Esophagus muscularis mucosa (tissue), 4 donors: ENCODE data around the gene HIRA. TPM values are rescaled to one million over a fixed set of nuclear protein-coding genes. Genes with fewer than 3 reads are reported as not detected.
"Not testable (repeated sequence)": the region's sequence is repeated elsewhere in the genome, so short reads cannot be mapped to it uniquely, and the experiment has no call there.

Source experiments
- DNase-seq: peaks from one replicate; pipeline ENCODE4 v3.0.0-alpha.2; 2017; ENCODE audit errors: extremely low spot score
- H3K27ac ChIP-seq, 4 donors: fragments of 200-600 bp; sonication (generic); replicated peaks in 1 of 4; 1 replicate in 3 of 4; 2 replicates in 1 of 4; pipeline ENCODE4 v1.5.1; 2016 to 2019; ENCODE audit warnings: mild to moderate bottlenecking in 1 of 4
- H3K27me3 ChIP-seq, 4 donors: fragments of 200-600 bp; sonication (generic); one replicate each; pipeline versions ENCODE4 v1.5.1 to v1.6.0; 2016 to 2019
- H3K36me3 ChIP-seq, 4 donors: fragments of 200-600 bp; sonication (generic); one replicate each; pipeline ENCODE4 v1.5.1; 2016 to 2019
- H3K4me1 ChIP-seq, 4 donors: fragments of 200-600 bp; sonication (generic); one replicate each; pipeline ENCODE4 v1.5.1; 2016 to 2019
- H3K4me3 ChIP-seq, 4 donors: fragments of 200-600 bp; sonication (generic); 1 replicate in 2 of 4; 2 replicates in 2 of 4; pipeline ENCODE4 v1.5.1; 2016 to 2019; ENCODE audit warnings: mild to moderate bottlenecking in 4 of 4, moderate library complexity in 1 of 4
- H3K9me3 ChIP-seq, 4 donors: fragments of 200-600 bp; sonication (generic); 1 replicate in 3 of 4; 2 replicates in 1 of 4; pipeline ENCODE4 v1.5.1; 2016 to 2019
- CTCF ChIP-seq, 3 experiments: fragments of 200-600 bp in 2 of 3; fragments of 450-650 bp in 1 of 3; sonication (generic) in 2 of 3; IDR thresholded peaks; one replicate each; pipeline ENCODE4 v1.5.1; 2017 to 2019; ENCODE audit warnings: antibody characterized with exemption in 3 of 3, mild to moderate bottlenecking in 2 of 3, moderate library complexity in 1 of 3
- EP300 ChIP-seq: sonication (generic); formaldehyde crosslinking; IDR thresholded peaks from one replicate; pipeline ENCODE4 v1.6.1; 2017; ENCODE audit warnings: antibody characterized with exemption
- POLR2A ChIP-seq: fragments of 450-650 bp; IDR thresholded peaks from one replicate; pipeline ENCODE4 v1.6.1; 2017; ENCODE audit warnings: antibody characterized with exemption, moderate library complexity, mild to moderate bottlenecking, low read depth
- POLR2AphosphoS5 ChIP-seq, 2 donors: sonication (generic); formaldehyde crosslinking; IDR thresholded peaks; one replicate each; pipeline ENCODE4 v1.6.1; 2017; ENCODE audit warnings: antibody characterized with exemption in 2 of 2
- WGBS: methylation state at CpG from one replicate; pipeline ENCODE4 v1.1.5; 2018; 5-methylcytosine and 5-hydroxymethylcytosine counted together
- intact Hi-C: fragments of 100-400 bp; cut with DNase I; formaldehyde crosslinking; loops from one replicate; pipeline ENCODE4 v1.15.1; 2023
- total RNA-seq, 4 donors: library from RNA; depleted of rRNA; stranded (reverse); fragments of >200 nt; gene quantifications; one replicate each; pipeline versions ENCODE4 v1.1.0 to v1.2.1, GENCODE V29; 2016

Gene HIRA
- total RNA-seq, 4 donors from 2014 or later: 22.0 to 31.6 (median 26.5) TPM

- no peak overlapping the region for H3K4me3 ChIP-seq
- intact Hi-C loops: no loop called here
- H3K36me3 ChIP-seq: peaks cover 59 to 98% (median 88%) of the 10 kb centered on the region in 4 donors
- H3K9me3 ChIP-seq: no peaks in the 10 kb centered on the region
- no peak for DNase-seq
- WGBS: 100% methylated on average over 1 of the region's 1 CpG
- TF ChIP-seq POLR2AphosphoS5 (IDR thresholded peaks at IDR 0.05): no peak
- no peak for TF ChIP-seq POLR2A
- TF ChIP-seq EP300: no peak
- no peak for TF ChIP-seq CTCF (IDR thresholded peaks at IDR 0.05)
- no peak overlapping the region for H3K27ac ChIP-seq
- H3K4me1 ChIP-seq: no peaks in the 10 kb centered on the region
- H3K27me3 ChIP-seq: no peaks in the 10 kb centered on the region
Observed at GRCh38 chr22:19374410-19374809, 57.1 kb downstream of the HIRA start.

DNA sequence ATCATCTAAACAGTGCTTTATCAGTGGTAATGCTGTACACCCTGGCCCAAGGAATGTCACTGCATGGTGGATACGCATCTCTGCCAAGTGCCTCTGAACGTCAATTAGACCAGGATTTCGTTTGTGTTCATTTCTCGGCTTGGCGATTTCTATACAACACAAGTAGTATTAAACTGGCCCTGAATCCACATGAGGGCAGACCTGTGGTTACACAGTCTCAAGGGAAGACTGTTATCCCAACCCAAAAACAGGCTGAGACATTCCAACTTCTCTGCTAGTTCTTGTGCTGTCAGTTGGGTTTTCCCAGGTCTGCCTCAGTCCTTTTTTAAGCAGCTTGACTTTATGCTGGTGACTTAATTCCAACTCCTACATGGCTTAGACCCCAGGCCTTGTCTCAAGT lies 58.1 kb downstream of the HIRA start:
- H3K36me3 ChIP-seq: peaks cover 66 to 100% (median 92%) of the 10 kb centered on the region in 4 donors
- intact Hi-C loops: no loop called here
- H3K27ac ChIP-seq: no peak overlapping the region
- no peaks in the 10 kb centered on the region for H3K4me1 ChIP-seq
- 88% methylated on average over 5 of the region's 5 CpGs for WGBS
- TF ChIP-seq POLR2AphosphoS5 (IDR thresholded peaks at IDR 0.05) (no peak), EP300 (no peak), CTCF (IDR thresholded peaks at IDR 0.05) (no peak), POLR2A (no peak)
- no peak for DNase-seq
- H3K9me3 ChIP-seq: no peaks in the 10 kb centered on the region
- H3K4me3 ChIP-seq: no peak overlapping the region
- no peaks in the 10 kb centered on the region for H3K27me3 ChIP-seq

GRCh38 chr22:19371893-19372292 lies 59.6 kb downstream of the HIRA start:
- peaks cover 57 to 100% (median 91%) of the 10 kb centered on the region in 4 donors for H3K36me3 ChIP-seq
- H3K4me3 ChIP-seq: no peak overlapping the region
- no peaks in the 10 kb centered on the region for H3K27me3 ChIP-seq
- H3K9me3 ChIP-seq: no peaks in the 10 kb centered on the region
- intact Hi-C loops: no loop called here
- no peak overlapping the region for H3K27ac ChIP-seq
- no peak for DNase-seq
- H3K4me1 ChIP-seq: no peaks in the 10 kb centered on the region
- TF ChIP-seq CTCF (IDR thresholded peaks at IDR 0.05): no peak
- TF ChIP-seq POLR2AphosphoS5 (IDR thresholded peaks at IDR 0.05): no peak
- TF ChIP-seq POLR2A: no peak
- no peak for TF ChIP-seq EP300

DNA sequence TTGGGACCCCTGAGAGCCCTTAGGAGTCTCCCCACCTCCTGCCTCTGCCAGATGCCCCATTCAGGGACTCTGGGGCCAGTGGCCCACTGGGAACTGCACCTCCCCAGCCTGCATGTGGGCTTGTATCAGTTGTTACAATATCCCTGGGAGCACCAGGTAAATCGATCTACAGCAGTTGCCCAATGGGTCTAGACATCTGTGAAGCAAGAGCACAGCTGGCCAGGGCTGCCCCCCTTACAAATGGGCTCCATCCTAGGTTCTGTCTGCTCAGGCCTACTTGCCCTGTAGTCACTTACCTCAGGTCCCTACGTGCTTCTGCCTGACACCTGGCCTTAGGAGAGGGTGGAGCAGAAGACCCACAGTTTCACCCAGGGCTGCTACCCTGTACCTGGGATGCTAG lies 62.7 kb downstream of the HIRA start:
- no peak overlapping the region for H3K4me3 ChIP-seq
- intact Hi-C loops: loop anchor here (10.0 kb wide), 1 partner anchor 184 kb away; no protein-coding TSS in a partner anchor
- no peaks in the 10 kb centered on the region for H3K4me1 ChIP-seq
- TF ChIP-seq POLR2A (no peak), POLR2AphosphoS5 (IDR thresholded peaks at IDR 0.05) (no peak), CTCF (IDR thresholded peaks at IDR 0.05) (no peak), EP300 (no peak)
- H3K27me3 ChIP-seq: no peaks in the 10 kb centered on the region
- WGBS: 100% methylated on average over 1 of the region's 2 CpGs
- H3K9me3 ChIP-seq: no peaks in the 10 kb centered on the region
- DNase-seq: no peak
- no peak overlapping the region for H3K27ac ChIP-seq
- H3K36me3 ChIP-seq: peaks cover 38 to 99% (median 78%) of the 10 kb centered on the region in 4 donors

DNA sequence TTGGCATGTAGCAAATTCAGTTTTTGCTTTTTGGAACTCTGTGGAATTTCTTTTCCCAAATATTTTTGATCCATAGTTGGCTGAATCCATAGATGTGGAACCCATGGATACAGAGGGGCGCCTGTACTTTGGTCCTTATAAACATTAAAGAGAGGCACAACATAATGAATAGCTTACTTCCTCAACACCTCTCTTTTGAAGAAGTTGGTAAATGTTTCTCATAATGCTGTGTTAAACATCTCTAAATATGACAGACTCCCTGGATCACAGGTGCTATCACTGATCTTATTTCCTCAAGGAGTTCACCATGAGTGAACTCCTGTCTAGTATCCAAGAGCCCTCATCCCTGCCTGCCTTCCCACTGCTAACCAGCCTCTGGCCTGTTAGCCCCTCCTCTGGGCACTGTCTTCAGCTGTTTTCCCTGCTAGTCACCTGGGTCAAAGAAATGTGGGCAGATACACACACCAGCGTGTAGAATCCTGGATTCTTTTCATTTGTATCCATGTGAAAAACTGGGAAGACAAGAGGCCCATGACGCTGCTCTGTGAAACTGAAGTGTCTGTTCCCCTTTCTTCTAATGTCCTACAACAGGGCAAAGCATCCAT lies 63.7 kb downstream of the HIRA start:
- Histone ChIP-seq H3K27me3 (no peaks in the 10 kb centered on the region), H3K4me1 (no peaks in the 10 kb centered on the region), H3K9me3 (no peaks in the 10 kb centered on the region), H3K36me3 (peaks cover 33 to 97% (median 75%) of the 10 kb centered on the region in 4 donors), H3K4me3 (no peak overlapping the region), H3K27ac (no peak overlapping the region)
- no peak for DNase-seq
- 96% methylated on average over 3 of the region's 3 CpGs for WGBS
- TF ChIP-seq POLR2A (no peak), POLR2AphosphoS5 (IDR thresholded peaks at IDR 0.05) (no peak), EP300 (no peak), CTCF (IDR thresholded peaks at IDR 0.05) (no peak)
- intact Hi-C loops: loop anchor here (10.0 kb wide), 1 partner anchor 183 kb away; no protein-coding TSS in a partner anchor

DNA sequence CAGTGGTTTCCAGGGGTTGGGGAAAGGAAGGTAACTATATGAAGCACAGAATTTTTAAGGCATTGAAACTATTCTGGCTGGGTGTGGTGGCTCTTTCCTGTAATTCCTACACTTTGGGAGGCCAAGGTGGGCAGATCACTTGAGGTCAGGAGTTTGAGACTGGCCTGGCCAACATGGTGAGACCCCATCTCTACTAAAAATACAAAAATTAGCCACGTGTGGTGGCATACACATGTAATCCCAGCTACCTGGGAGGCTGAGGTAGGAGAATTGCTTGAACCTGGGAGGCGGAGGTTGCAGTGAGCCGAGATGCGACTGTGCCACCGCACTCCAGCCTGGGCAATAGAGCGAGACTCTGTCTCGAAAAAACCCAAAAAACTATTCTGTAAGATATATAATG lies 68.0 kb downstream of the HIRA start:
- intact Hi-C loops: loop anchor here (10.0 kb wide), 1 partner anchor 179 kb away; no protein-coding TSS in a partner anchor
- H3K27me3 ChIP-seq, H3K27ac ChIP-seq, H3K9me3 ChIP-seq, H3K4me1 ChIP-seq, H3K4me3 ChIP-seq, DNase-seq: not testable (repeated sequence)
- H3K36me3 ChIP-seq: peaks cover 43 to 97% (median 77%) of the 10 kb centered on the region in 4 donors
- 95% methylated on average over 7 of the region's 7 CpGs for WGBS
